Measurements from ENCODE around the gene AMFR. TPM values are rescaled to one million over a fixed set of nuclear protein-coding genes. Genes with fewer than 3 reads are reported as not detected.

The AMFR gene
- total RNA-seq, 2 experiments from 2014 or later: 45.0 to 45.1 TPM

DNA sequence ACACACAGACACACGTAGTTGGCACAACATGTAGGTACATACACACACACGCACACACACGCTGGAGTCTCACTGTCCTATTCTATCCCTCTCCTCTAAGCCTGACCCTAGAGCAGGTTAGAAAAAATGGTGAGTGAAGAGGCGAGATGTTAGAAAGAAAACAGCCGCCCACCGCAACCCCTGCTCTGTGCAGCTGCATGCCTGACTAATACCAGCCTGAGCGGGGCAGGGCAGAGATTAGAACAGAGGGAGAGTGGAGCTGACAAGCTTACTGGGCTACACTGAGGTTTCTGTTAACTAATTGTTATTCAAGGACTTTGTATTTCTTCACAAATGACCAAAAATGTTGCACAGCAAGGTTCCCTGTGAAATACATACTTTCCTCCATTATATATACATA, 59.8 kb downstream of the AMFR start:
- Mint-ChIP-seq H3K4me3 (no peak overlapping the region), H3K4me1 (no peaks in the 10 kb centered on the region), H3K9me3 (no peaks in the 10 kb centered on the region), H3K27ac (no peak overlapping the region), H3K27me3 (no peaks in the 10 kb centered on the region), H3K36me3 (peaks cover 8% of the 10 kb centered on the region)
- no peak for DNase-seq

DNA sequence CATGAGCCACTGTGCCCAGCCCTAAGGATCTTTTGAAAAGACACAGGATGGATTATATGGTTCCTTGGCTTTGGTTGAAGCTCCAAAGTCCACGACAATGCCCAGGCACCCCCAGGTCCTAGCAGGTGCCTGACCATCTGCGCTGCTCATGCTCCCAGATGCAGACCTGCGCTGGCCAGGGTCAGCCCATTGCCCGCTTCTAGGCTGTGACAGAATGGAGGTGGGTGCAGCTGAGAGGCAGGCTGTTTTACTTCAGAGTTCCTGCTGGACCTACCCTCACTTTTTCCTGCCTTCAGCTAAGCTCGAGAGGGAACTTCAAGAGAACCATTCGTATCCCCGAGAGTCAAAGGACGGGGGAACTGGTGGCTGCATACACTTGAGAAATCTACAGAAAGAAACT, 60.5 kb downstream of the AMFR start:
- DNase-seq: no peak
- H3K27me3 Mint-ChIP-seq: no peaks in the 10 kb centered on the region
- no peaks in the 10 kb centered on the region for H3K9me3 Mint-ChIP-seq
- peaks cover 3% of the 10 kb centered on the region for H3K4me1 Mint-ChIP-seq
- peaks cover 9% of the 10 kb centered on the region for H3K36me3 Mint-ChIP-seq
- H3K4me3 Mint-ChIP-seq: no peak overlapping the region
- H3K27ac Mint-ChIP-seq: no peak overlapping the region

DNA sequence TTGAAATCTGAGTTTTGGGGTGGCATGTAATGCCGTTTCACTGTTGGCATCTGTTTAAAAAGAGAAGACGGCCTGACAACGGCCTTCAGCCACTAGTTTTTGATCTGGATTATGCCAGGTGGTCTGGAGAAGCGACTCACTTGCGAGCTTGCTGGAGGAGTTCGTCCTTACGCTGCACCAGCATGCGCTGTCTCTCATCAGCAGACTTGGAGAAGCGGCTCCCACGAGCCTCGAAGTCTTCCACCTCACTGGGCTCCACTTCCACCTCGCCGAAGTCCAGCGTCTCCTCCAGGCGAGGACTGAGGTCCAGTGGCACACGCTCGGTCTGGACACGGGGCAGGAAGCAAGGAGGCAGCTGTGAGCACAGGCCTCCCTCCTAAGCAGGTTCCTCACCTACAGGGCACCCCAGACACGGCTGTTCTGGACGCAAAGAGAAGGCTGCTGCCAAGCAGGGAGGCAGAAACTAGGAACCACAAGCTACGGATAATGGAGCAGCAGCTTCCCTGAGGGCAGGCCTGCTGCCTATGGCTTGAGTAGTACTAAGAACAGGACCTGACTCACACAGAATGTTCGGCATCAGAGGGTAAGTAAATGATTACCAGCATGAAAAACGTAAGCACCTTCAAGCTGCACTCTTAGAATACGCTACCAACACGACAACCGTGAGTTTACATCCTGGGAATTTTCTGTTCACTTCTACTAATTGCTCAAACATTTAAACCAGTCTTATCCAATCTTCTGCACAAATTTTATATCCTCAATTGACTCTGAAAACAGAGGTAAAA, 61.4 kb downstream of the AMFR start:
- no peaks in the 10 kb centered on the region for H3K27me3 Mint-ChIP-seq
- no peaks in the 10 kb centered on the region for H3K9me3 Mint-ChIP-seq
- no peak for DNase-seq
- H3K27ac Mint-ChIP-seq: no peak overlapping the region
- H3K4me1 Mint-ChIP-seq: peaks cover 9% of the 10 kb centered on the region
- peaks cover 9% of the 10 kb centered on the region for H3K36me3 Mint-ChIP-seq
- no peak overlapping the region for H3K4me3 Mint-ChIP-seq

DNA sequence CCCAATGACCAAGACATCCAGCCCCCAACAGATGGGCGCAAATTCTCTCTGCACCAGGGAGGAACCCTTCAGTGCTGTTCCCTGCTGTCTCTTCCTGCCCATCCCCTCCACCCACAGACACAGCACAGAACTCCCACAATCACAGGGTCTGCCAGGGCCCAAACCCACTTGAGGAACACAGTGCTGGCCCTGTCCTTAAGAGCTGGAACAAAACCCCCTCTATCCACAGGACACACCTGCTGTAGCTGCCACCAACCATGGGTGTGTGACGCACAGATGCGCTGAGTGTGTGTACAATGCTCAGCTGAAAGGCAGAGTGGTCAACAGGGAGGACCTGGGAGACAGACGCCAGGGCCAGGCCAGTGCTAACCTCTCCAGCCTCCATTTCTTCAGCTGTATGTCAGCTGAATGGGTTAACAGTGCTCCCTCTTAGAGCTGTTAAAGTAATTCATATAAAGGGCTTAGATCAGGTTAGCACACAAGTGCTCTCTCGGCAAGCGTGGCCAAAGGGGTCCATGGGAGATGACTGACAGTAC, 62.1 kb downstream of the AMFR start:
- H3K27ac Mint-ChIP-seq: no peak overlapping the region
- H3K27me3 Mint-ChIP-seq: no peaks in the 10 kb centered on the region
- peaks cover 9% of the 10 kb centered on the region for H3K36me3 Mint-ChIP-seq
- H3K4me3 Mint-ChIP-seq: no peak overlapping the region
- no peaks in the 10 kb centered on the region for H3K9me3 Mint-ChIP-seq
- H3K4me1 Mint-ChIP-seq: peaks cover 13% of the 10 kb centered on the region
- no peak for DNase-seq

DNA sequence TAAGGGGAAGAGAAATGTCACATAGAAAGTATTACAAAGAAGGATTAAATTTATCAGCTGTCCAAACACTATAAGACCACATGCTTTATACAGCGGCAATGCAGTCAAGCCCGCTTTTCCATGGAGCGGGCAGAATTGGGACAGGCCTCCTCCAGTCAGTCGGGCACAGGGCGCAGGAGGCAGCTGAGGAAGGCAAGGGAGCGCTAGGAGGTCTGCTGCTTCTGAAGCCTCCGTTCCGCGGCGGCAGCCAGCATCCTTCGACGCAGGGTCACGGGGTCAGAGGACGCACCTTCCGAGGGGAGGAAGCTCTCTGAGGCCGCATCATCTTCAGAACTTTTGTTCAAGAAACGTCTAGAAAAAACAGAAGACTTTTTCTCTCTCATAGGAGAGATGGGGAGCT, 62.6 kb downstream of the AMFR start:
- peaks cover 19% of the 10 kb centered on the region for H3K4me1 Mint-ChIP-seq
- H3K27ac Mint-ChIP-seq: no peak overlapping the region
- no peak overlapping the region for H3K4me3 Mint-ChIP-seq
- no peaks in the 10 kb centered on the region for H3K27me3 Mint-ChIP-seq
- DNase-seq: no peak
- no peaks in the 10 kb centered on the region for H3K9me3 Mint-ChIP-seq
- H3K36me3 Mint-ChIP-seq: peaks cover 9% of the 10 kb centered on the region

DNA sequence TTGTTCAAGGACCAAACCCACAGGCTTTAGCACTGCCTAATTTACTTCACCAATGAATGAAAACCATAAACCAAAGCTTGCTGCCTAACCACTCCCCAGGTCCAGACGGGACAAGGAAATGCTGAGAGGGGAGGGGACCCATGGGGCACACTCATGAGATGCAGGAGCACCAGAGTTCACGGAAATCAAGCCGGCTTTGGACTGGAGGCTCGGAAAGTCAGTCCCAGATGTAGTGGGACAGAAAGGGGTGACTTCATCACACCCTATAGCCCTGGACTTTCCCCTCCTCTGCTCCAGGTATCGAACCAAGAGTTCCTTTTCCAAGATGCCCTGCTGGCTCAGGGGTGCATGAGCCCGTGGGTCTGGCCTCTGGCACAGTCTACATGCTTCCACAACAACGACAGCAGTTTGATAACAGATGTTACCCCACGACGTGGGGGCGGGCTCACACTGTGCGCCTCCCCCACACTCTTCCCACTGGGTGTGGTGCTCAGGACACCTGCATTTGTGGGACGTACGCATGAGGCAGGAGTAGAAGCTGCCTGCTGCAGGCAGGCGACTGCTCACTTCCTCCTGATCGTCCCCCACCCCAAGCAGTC, 63.2 kb downstream of the AMFR start:
- no peaks in the 10 kb centered on the region for H3K27me3 Mint-ChIP-seq
- H3K36me3 Mint-ChIP-seq: peaks cover 7% of the 10 kb centered on the region
- no peak for DNase-seq

DNA sequence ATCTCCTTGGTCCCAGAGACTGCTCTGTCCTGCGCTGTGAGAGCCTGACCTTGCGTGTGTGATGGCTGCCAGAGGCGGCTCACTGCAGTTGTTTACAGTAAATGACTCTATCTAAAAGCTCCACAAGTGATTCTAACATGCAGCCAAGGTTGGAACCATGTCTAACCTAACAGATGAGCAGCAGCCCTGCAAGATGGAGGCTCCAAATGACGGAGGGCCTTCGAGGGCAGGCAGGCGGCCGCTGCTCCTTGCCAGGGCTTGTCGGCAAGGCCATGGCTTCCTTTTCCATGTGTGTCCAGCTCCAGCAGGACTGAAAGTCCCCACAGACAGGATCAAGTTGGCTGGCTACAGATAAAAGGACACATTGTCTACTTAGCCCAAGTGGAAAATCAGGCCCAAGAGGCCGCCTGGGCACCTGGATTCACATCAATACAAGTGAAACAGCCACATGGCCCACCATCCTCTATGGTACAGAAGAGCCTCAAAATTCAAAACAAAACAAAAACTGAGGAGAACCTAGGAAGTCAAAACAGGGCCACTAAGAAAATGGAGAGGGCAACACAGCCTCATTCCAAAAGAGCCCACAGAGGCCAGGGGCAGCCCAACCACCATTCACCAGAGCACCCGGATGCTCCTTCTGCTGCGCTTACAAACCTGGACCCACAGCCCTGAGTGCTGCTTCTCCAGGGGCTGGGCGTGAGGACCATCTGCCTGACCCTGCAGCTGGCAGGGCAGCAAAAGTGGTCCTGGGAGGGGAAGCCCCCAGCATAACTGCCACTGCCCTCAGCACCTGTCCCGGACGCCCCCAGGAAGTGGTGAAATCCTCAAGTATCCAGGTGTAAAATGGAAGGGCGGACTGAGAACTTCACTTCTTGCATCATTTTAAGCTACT, 65.0 kb downstream of the AMFR start:
- Mint-ChIP-seq H3K4me1 (peaks cover 40% of the 10 kb centered on the region), H3K27me3 (no peaks in the 10 kb centered on the region), H3K36me3 (peaks cover 5% of the 10 kb centered on the region), H3K4me3 (no peak overlapping the region), H3K27ac (peak overlapping the region; percentile 35), H3K9me3 (no peaks in the 10 kb centered on the region)
- no peak for DNase-seq

More for the DNA sequence above, 63.2 kb downstream of the AMFR start:
- H3K27ac Mint-ChIP-seq: no peak overlapping the region
- no peak overlapping the region for H3K4me3 Mint-ChIP-seq
- no peaks in the 10 kb centered on the region for H3K9me3 Mint-ChIP-seq
- peaks cover 24% of the 10 kb centered on the region for H3K4me1 Mint-ChIP-seq

DNA sequence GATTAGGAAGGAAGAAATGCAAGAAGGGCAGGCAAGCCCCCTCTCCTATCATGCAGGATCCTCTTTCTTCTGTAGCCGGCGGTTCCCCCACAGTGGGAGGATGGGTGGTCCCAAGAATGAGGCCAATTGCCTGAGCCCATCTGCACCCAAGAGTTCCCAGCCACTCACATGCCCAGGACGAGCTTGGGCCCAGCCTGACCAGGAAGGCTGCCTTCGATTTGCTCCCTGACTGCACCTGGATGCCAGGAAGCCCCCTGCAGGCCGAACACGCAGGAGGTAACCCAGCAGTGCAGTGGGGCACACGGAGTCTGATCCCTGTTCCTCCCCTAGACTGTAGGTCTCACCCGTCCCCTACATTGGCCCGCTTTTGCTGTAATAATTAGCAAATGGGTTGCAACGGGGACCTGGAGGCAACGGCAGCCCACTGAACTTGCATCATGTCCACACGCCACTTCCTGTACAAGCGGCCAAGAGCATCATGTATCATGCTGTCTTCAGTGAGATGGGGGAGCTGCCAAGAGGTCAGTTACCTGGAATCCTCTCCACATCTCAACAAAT, 67.5 kb downstream of the AMFR start:
- Mint-ChIP-seq H3K36me3 (peaks cover 5% of the 10 kb centered on the region), H3K9me3 (no peaks in the 10 kb centered on the region), H3K27ac (peak overlapping the region; percentile 94), H3K4me1 (peaks cover 40% of the 10 kb centered on the region), H3K4me3 (no peak overlapping the region), H3K27me3 (no peaks in the 10 kb centered on the region)
- no peak for DNase-seq

DNA sequence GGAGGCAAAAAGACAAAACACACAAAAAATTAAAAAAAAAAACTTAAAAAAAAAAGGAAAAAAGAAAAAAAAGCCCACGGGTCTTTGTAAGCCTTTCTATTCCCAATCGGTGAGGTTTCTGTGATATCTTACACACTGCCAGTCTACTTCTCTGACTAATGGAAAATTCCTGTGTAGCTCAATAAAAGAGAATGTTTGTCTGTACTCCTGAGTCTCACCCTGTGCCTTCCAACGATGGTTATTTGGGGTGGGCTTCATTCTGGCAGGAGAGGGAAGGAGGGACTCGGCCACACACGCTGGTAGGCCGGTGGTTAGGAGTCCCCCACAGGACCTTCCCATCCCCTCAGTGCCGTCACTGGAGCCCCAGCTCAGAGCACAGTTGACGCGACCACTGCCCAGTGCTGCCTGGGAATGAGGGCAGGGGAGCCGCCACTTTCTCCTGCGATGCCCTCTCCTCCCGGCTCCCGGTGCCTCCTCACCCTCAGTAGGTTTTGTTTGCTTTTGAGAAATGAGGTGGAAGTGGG, 68.0 kb downstream of the AMFR start:
- peak overlapping the region; percentile 94 for H3K27ac Mint-ChIP-seq
- H3K36me3 Mint-ChIP-seq: peaks cover 3% of the 10 kb centered on the region
- no peak for DNase-seq
- no peaks in the 10 kb centered on the region for H3K9me3 Mint-ChIP-seq
- H3K4me3 Mint-ChIP-seq: peak overlapping the region; percentile 79
- no peaks in the 10 kb centered on the region for H3K27me3 Mint-ChIP-seq
- peaks cover 40% of the 10 kb centered on the region for H3K4me1 Mint-ChIP-seq

DNA sequence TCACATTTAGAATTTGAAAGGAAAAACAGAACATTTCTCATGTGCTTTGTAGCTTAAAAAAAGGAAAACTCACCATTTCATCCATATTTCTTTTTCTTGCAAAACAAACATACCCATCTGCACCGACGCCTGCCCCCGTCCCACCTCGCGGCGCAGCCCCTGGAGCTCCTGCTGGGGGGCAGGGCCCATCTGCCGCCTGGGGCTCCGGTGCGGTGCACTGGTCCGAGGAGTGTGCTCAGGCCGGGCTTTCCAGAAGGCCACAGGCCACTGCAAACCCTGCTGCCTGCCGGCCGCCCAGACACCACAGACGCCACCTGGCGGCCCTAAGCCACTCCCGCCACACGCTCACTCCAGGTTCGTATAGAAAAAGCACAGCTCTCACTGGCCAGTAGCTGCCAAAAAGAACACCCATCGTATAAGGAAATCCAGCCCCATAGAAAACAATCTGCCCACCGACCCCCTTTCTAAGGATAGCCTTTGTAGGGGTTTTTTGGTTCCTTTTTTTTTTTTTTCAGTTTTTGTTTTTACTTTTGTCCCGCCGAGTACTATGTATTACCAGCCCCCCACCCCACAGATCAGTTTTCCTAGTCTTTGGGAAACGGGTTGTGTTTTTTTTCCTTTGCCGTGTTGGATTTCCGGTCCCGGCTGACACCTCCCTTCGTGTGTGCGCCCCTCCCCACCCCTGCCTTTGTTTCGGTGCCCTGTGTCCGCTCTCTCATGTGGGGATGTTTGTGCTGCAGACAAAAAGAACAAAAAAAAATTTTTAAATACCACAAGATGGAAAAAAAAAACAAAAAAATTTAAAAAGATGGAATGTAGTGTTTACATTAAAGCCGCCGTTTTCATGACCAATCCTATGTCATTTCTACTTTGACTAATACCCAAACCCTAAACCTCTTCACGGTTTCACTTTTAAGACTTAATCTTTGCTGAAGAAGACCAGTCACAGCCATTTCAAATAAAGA, 68.8 kb downstream of the AMFR start:
- H3K36me3 Mint-ChIP-seq: peaks cover 3% of the 10 kb centered on the region
- H3K4me1 Mint-ChIP-seq: peaks cover 40% of the 10 kb centered on the region
- peak; percentile 69 for DNase-seq
- peak overlapping the region; percentile 94 for H3K27ac Mint-ChIP-seq
- peak overlapping the region; percentile 79 for H3K4me3 Mint-ChIP-seq
- H3K9me3 Mint-ChIP-seq: no peaks in the 10 kb centered on the region
- H3K27me3 Mint-ChIP-seq: no peaks in the 10 kb centered on the region

DNA sequence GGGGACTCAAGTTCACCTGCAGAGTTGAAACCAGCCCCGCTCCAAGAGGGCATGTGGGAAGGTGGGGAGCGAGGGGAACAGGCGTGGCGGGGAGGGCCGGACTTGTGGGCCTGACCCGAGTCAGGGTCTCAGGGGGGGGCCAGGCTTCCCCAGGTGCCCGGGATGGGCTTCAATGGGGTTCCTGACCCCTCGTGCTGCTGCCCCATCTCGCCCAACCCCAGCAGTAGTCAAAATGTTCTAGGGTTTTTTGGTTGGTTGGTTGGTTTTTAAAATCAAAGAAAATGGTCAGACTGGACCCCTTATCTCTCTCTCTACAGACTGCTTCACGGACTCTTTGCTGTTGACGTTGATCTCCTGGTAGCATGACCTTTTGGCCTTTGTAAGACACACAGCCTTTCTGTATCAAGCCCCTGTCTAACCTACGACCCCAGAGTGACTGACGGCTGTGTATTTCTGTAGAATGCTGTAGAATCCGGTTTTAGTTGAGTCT, 69.5 kb downstream of the AMFR start:
- H3K9me3 Mint-ChIP-seq: no peaks in the 10 kb centered on the region

DNA sequence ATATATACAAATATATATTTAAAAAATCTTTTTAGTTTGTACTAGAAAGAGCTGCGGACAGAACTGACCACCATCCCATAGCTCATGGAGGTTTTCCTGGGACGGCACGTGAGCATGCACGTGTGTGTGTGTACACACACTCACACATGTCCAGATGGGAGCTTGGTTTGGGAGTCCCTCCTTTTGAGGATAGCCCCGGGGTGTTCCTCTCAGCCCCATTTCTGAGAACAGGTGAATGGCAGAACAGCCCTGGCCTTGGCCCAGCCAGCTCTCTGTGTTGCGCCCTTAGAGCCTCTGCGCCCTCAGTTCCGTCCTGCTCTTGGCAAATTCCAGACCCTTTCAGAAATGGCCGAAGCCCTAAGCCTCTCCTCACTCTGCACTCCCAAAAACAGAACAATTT, 70.1 kb downstream of the AMFR start:
- Mint-ChIP-seq H3K36me3 (peaks cover under 1% of the 10 kb centered on the region), H3K27ac (no peak overlapping the region), H3K4me1 (peaks cover 40% of the 10 kb centered on the region), H3K9me3 (no peaks in the 10 kb centered on the region), H3K4me3 (no peak overlapping the region), H3K27me3 (no peaks in the 10 kb centered on the region)
- no peak for DNase-seq

More for the DNA sequence above, 69.5 kb downstream of the AMFR start:
- no peaks in the 10 kb centered on the region for H3K27me3 Mint-ChIP-seq
- H3K4me1 Mint-ChIP-seq: peaks cover 40% of the 10 kb centered on the region
- H3K27ac Mint-ChIP-seq: peak overlapping the region; percentile 94
- H3K4me3 Mint-ChIP-seq: peak overlapping the region; percentile 79
- DNase-seq: no peak
- peaks cover 3% of the 10 kb centered on the region for H3K36me3 Mint-ChIP-seq

DNA sequence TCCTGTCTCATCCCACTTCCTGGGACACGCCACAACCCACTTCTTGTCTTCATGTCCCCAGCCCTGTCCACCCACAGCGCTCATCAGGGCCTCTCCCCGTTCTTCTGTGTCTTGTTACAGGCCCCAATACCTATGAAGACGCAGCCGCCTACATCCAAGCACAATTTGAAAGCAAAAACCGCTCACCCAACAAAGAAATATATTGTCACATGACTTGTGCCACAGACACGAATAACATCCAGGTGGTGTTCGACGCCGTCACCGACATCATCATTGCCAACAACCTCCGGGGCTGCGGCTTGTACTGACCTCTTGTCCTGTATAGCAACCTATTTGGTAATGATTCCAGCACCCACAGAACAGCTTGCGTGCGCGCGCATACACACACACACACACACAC, 70.6 kb downstream of the AMFR start:
- H3K27ac Mint-ChIP-seq: no peak overlapping the region
- no peak for DNase-seq
- H3K36me3 Mint-ChIP-seq: no peaks in the 10 kb centered on the region
- peaks cover 36% of the 10 kb centered on the region for H3K4me1 Mint-ChIP-seq
- no peak overlapping the region for H3K4me3 Mint-ChIP-seq
- no peaks in the 10 kb centered on the region for H3K27me3 Mint-ChIP-seq
- H3K9me3 Mint-ChIP-seq: no peaks in the 10 kb centered on the region

Data from activated naive CD8-positive, alpha-beta T cell treated with anti-CD3 and anti-CD28 coated beads for 36 hours (primary cell).